Measurements from ENCODE around the gene SCGN.

SCGN gene

GRCh38 chr6:25726122-25726911, 74.3 kb downstream of the SCGN start:
- Histone ChIP-seq H3K27ac (ENCODE audit: low read length) (no peak overlapping the region), H3K9ac (ENCODE audit: low read depth, low read length) (no peak overlapping the region)

GRCh38 chr6:25727028-25727427, 75.0 kb downstream of the SCGN start:
- TF ChIP-seq EZH2 (IDR thresholded peaks at IDR 0.05; ENCODE audit: borderline replicate concordance, low read depth, low read length, severe bottlenecking), result no peak
- TF ChIP-seq CTCF (IDR thresholded peaks at IDR 0.05; ENCODE audit: borderline replicate concordance, extremely low read depth, low read length, poor library complexity, severe bottlenecking), result no peak
- H2AFZ ChIP-seq (ENCODE audit: low read depth, low read length), result no peak overlapping the region
- H3K79me2 ChIP-seq (ENCODE audit: insufficient read depth, low read length), result no peaks in the 10 kb centered on the region
- no peak for DNase-seq
- H3K27ac ChIP-seq (ENCODE audit: low read length), result no peak overlapping the region
- peaks cover 10% of the 10 kb centered on the region for H3K27me3 ChIP-seq (ENCODE audit: insufficient read depth, low read length, poor library complexity)
- H3K36me3 ChIP-seq (ENCODE audit: insufficient read depth, low read length), result no peaks in the 10 kb centered on the region
- H3K4me1 ChIP-seq (ENCODE audit: insufficient read depth, low read length), result no peaks in the 10 kb centered on the region
- no peak overlapping the region for H3K4me3 ChIP-seq (ENCODE audit: low read depth in 1 of 2, low read length in 2 of 2)
- H3K9ac ChIP-seq (ENCODE audit: low read depth, low read length), result no peak overlapping the region
- no peaks in the 10 kb centered on the region for H4K20me1 ChIP-seq (ENCODE audit: insufficient read depth, low read length)
- no peak overlapping the region for H3K4me2 ChIP-seq (ENCODE audit: insufficient read depth, low read length)
- ATAC-seq (ENCODE audit: insufficient read depth, low read depth), result no peak
- H3K9me3 ChIP-seq (ENCODE audit: insufficient read depth, low read length, severe bottlenecking), result no peaks in the 10 kb centered on the region

More at GRCh38 chr6:25726122-25726911, 74.3 kb downstream of the SCGN start:
- Histone ChIP-seq H3K79me2 (ENCODE audit: insufficient read depth, low read length) (no peaks in the 10 kb centered on the region), H2AFZ (ENCODE audit: low read depth, low read length) (no peak overlapping the region), H3K36me3 (ENCODE audit: insufficient read depth, low read length) (no peaks in the 10 kb centered on the region), H3K4me1 (ENCODE audit: insufficient read depth, low read length) (no peaks in the 10 kb centered on the region), H4K20me1 (ENCODE audit: insufficient read depth, low read length) (no peaks in the 10 kb centered on the region), H3K4me3 (ENCODE audit: low read depth in 1 of 2, low read length in 2 of 2) (no peak overlapping the region), H3K4me2 (ENCODE audit: insufficient read depth, low read length) (no peak overlapping the region), H3K9me3 (ENCODE audit: insufficient read depth, low read length, severe bottlenecking) (no peaks in the 10 kb centered on the region), H3K27me3 (ENCODE audit: insufficient read depth, low read length, poor library complexity) (peaks cover 10% of the 10 kb centered on the region)
- DNase-seq, result no peak
- TF ChIP-seq CTCF (IDR thresholded peaks at IDR 0.05; ENCODE audit: borderline replicate concordance, extremely low read depth, low read length, poor library complexity, severe bottlenecking), result no peak
- no peak for TF ChIP-seq EZH2 (IDR thresholded peaks at IDR 0.05; ENCODE audit: borderline replicate concordance, low read depth, low read length, severe bottlenecking)
- no peak for ATAC-seq (ENCODE audit: insufficient read depth, low read depth)

- no peak overlapping the region for H3K4me2 ChIP-seq (ENCODE audit: insufficient read depth, low read length)
- peaks cover 6% of the 10 kb centered on the region for H3K27me3 ChIP-seq (ENCODE audit: insufficient read depth, low read length, poor library complexity)
- H3K9ac ChIP-seq (ENCODE audit: low read depth, low read length), result no peak overlapping the region
- H3K4me3 ChIP-seq (ENCODE audit: low read depth in 1 of 2, low read length in 2 of 2), result no peak overlapping the region
- no peak overlapping the region for H2AFZ ChIP-seq (ENCODE audit: low read depth, low read length)
- DNase-seq, result no peak
- H3K79me2 ChIP-seq (ENCODE audit: insufficient read depth, low read length), result no peaks in the 10 kb centered on the region
- no peaks in the 10 kb centered on the region for H4K20me1 ChIP-seq (ENCODE audit: insufficient read depth, low read length)
- no peaks in the 10 kb centered on the region for H3K36me3 ChIP-seq (ENCODE audit: insufficient read depth, low read length)
- H3K9me3 ChIP-seq (ENCODE audit: insufficient read depth, low read length, severe bottlenecking), result no peaks in the 10 kb centered on the region
- no peaks in the 10 kb centered on the region for H3K4me1 ChIP-seq (ENCODE audit: insufficient read depth, low read length)
- H3K27ac ChIP-seq (ENCODE audit: low read length), result no peak overlapping the region
- TF ChIP-seq EZH2 (IDR thresholded peaks at IDR 0.05; ENCODE audit: borderline replicate concordance, low read depth, low read length, severe bottlenecking) (no peak), CTCF (IDR thresholded peaks at IDR 0.05; ENCODE audit: borderline replicate concordance, extremely low read depth, low read length, poor library complexity, severe bottlenecking) (no peak)
- no peak for ATAC-seq (ENCODE audit: insufficient read depth, low read depth)
These were observed 78.9 kb downstream of the SCGN start for GRCh38 chr6:25730907-25731306.

All from DND-41 (cell line).